ENCODE results near the gene ARHGEF7.
"Not testable (repeated sequence)": the region's sequence is repeated elsewhere in the genome, so short reads cannot be mapped to it uniquely, and the experiment has no call there.

The ARHGEF7 gene, protein sequence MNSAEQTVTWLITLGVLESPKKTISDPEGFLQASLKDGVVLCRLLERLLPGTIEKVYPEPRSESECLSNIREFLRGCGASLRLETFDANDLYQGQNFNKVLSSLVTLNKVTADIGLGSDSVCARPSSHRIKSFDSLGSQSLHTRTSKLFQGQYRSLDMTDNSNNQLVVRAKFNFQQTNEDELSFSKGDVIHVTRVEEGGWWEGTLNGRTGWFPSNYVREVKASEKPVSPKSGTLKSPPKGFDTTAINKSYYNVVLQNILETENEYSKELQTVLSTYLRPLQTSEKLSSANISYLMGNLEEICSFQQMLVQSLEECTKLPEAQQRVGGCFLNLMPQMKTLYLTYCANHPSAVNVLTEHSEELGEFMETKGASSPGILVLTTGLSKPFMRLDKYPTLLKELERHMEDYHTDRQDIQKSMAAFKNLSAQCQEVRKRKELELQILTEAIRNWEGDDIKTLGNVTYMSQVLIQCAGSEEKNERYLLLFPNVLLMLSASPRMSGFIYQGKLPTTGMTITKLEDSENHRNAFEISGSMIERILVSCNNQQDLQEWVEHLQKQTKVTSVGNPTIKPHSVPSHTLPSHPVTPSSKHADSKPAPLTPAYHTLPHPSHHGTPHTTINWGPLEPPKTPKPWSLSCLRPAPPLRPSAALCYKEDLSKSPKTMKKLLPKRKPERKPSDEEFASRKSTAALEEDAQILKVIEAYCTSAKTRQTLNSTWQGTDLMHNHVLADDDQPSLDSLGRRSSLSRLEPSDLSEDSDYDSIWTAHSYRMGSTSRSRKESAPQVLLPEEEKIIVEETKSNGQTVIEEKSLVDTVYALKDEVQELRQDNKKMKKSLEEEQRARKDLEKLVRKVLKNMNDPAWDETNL

GRCh38 chr13:111115061-111115964 lies at the start of gene ARHGEF7:
Gene ARHGEF7 (plus strand): TSS chr13:111115310. CDS start chr13:111115527, 217 bp downstream.
- TF ChIP-seq, protein P1, sequence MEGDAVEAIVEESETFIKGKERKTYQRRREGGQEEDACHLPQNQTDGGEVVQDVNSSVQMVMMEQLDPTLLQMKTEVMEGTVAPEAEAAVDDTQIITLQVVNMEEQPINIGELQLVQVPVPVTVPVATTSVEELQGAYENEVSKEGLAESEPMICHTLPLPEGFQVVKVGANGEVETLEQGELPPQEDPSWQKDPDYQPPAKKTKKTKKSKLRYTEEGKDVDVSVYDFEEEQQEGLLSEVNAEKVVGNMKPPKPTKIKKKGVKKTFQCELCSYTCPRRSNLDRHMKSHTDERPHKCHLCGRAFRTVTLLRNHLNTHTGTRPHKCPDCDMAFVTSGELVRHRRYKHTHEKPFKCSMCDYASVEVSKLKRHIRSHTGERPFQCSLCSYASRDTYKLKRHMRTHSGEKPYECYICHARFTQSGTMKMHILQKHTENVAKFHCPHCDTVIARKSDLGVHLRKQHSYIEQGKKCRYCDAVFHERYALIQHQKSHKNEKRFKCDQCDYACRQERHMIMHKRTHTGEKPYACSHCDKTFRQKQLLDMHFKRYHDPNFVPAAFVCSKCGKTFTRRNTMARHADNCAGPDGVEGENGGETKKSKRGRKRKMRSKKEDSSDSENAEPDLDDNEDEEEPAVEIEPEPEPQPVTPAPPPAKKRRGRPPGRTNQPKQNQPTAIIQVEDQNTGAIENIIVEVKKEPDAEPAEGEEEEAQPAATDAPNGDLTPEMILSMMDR (IDR thresholded peaks at IDR 0.05) = no peak
- TF ChIP-seq ZFX (IDR thresholded peaks at IDR 0.05; ENCODE audit: borderline replicate concordance) = no peak
- H3K27ac ChIP-seq = no peak within 1 kb of the TSS

- no peak for TF ChIP-seq ZFX (IDR thresholded peaks at IDR 0.05; ENCODE audit: borderline replicate concordance)
- TF ChIP-seq, protein P1 (IDR thresholded peaks at IDR 0.05) = no peak
- no peak overlapping the region for H3K27ac ChIP-seq
Observed at GRCh38 chr13:111065698-111066097, 49.4 kb upstream of the ARHGEF7 start.

GRCh38 chr13:111066544-111066943 lies 48.6 kb upstream of the ARHGEF7 start:
- H3K27ac ChIP-seq = no peak overlapping the region
- TF ChIP-seq, protein P1 (IDR thresholded peaks at IDR 0.05) = no peak
- no peak for TF ChIP-seq ZFX (IDR thresholded peaks at IDR 0.05; ENCODE audit: borderline replicate concordance)

- H3K27ac ChIP-seq = no peak overlapping the region
- no peak for TF ChIP-seq ZFX (IDR thresholded peaks at IDR 0.05; ENCODE audit: borderline replicate concordance)
- TF ChIP-seq, protein P1 (IDR thresholded peaks at IDR 0.05) = peak; percentile 57
Observed at GRCh38 chr13:111068009-111068350, 47.1 kb upstream of the ARHGEF7 start.

- TF ChIP-seq, protein P1 (IDR thresholded peaks at IDR 0.05) = peak; percentile 40
Observed at GRCh38 chr13:111071120-111071519, 44.0 kb upstream of the ARHGEF7 start.

DNA sequence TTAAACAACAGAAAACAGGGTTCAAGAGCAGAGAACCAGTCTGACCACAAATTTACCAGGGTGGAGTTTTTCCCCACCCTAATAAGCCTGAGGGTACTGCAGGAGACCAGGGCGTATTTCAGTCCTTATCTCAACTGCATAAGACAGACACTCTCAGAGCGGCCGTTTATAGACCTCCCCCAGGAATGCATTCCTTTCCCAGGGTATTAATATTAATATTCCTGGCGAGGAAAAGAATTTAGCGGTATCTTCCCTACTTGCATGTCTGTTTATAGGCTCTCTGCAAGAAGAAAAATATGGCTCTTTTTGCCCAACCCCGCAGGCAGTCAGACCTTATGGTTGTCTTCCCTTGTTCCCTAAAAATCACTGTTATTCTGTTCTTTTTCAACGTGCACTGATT lies 43.6 kb upstream of the ARHGEF7 start:
- H3K27ac ChIP-seq = not testable (repeated sequence)

More at GRCh38 chr13:111071120-111071519, 44.0 kb upstream of the ARHGEF7 start:
- H3K27ac ChIP-seq = not testable (repeated sequence)

DNA sequence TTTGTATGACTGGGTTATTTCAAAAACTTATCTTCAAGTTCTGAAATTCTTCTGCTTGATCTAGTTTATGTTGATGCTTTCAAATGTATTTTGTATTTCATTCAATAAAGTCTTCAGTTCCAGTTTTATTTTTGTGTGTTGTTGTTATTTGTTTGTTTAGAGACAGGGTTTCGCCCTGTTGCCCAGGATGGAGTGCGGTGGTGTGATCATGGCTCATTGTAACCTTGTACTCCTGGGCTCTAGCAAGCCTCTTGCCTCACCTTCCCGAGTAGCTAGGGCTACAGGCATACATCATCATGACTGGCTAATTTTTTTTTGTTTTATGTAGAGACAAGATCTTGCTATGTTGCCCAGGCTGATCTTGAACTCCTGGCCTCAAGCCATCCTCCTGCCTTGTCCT lies 40.3 kb upstream of the ARHGEF7 start:
- TF ChIP-seq ZFX (IDR thresholded peaks at IDR 0.05; ENCODE audit: borderline replicate concordance) = no peak
- TF ChIP-seq, protein P1 (IDR thresholded peaks at IDR 0.05) = no peak
- H3K27ac ChIP-seq = no peak overlapping the region
